Breast epithelium (tissue), 3 donors: ENCODE data around the gene VPS26B.

Experiments used
- CTCF ChIP-seq, 3 donors: fragments of 450-650 bp; IDR thresholded peaks; one replicate each; pipeline ENCODE4 v1.5.1; 2016 to 2017; ENCODE audit warnings: antibody characterized with exemption in 3 of 3, mild to moderate bottlenecking in 3 of 3, moderate library complexity in 3 of 3
- POLR2A ChIP-seq: fragments of 450-650 bp; IDR thresholded peaks from one replicate; pipeline ENCODE4 v1.6.1; 2016; ENCODE audit warnings: antibody characterized with exemption, mild to moderate bottlenecking, moderate library complexity

GRCh38 chr11:134236834-134237556 is 12.5 kb downstream of the VPS26B start:
- no peak for TF ChIP-seq POLR2A
- TF ChIP-seq CTCF (IDR thresholded peaks at IDR 0.05): no peak
